LNCaP clone FGC (cell line): ENCODE results near the gene ENDOV.

ENCODE experiments used
- DNase-seq: peaks from one replicate; pipeline ENCODE4 v3.0.0-alpha.2; 2011; ENCODE audit warnings: low read depth
- H3K4me3 ChIP-seq: 2 replicates; pipeline ENCODE4 v1.5.1; 2011; ENCODE audit warnings: mild to moderate bottlenecking, low read depth, low read length, control low read depth
- CTCF ChIP-seq: IDR thresholded peaks from 2 replicates; pipeline ENCODE4 v1.5.1; 2012; ENCODE audit warnings: mild to moderate bottlenecking; ENCODE audit not compliant: control insufficient read depth, insufficient read depth; ENCODE audit errors: extremely low read depth

ENDOV gene

GRCh38 chr17:80439499-80439898, 24.5 kb downstream of the ENDOV start:
- no peak for DNase-seq
- H3K4me3 ChIP-seq, result no peak overlapping the region
- TF ChIP-seq CTCF, result no peak

GRCh38 chr17:80441133-80441578, 26.2 kb downstream of the ENDOV start:
- no peak for TF ChIP-seq CTCF
- no peak for DNase-seq
- no peak overlapping the region for H3K4me3 ChIP-seq

- H3K4me3 ChIP-seq, result no peak overlapping the region
- TF ChIP-seq CTCF, result no peak
- no peak for DNase-seq
These were observed 26.8 kb downstream of the ENDOV start for GRCh38 chr17:80441598-80442322.

GRCh38 chr17:80442323-80442659, 27.3 kb downstream of the ENDOV start:
- DNase-seq, result no peak
- no peak overlapping the region for H3K4me3 ChIP-seq
- TF ChIP-seq CTCF, result no peak

GRCh38 chr17:80442764-80443163, 27.8 kb downstream of the ENDOV start:
- TF ChIP-seq CTCF, result no peak
- no peak for DNase-seq
- no peak overlapping the region for H3K4me3 ChIP-seq

GRCh38 chr17:80443498-80443897, 28.5 kb downstream of the ENDOV start:
- H3K4me3 ChIP-seq, result no peak overlapping the region
- DNase-seq, result no peak
- TF ChIP-seq CTCF, result no peak
